GM19043 (cell line): ENCODE measurements around the gene DCDC2C.

Source experiments
- ATAC-seq: cut with Tn5 transposase; IDR thresholded peaks from one replicate; pipeline ENCODE4 v1.9.1; 2021; ENCODE audit warnings: low read depth; ENCODE audit not compliant: unreplicated experiment

DCDC2C gene

GRCh38 chr2:3708576-3708975, 5.2 kb downstream of the DCDC2C start:
- no peak for ATAC-seq

GRCh38 chr2:3709225-3709624, 5.8 kb downstream of the DCDC2C start:
- no peak for ATAC-seq

- ATAC-seq, result no peak
Observed at GRCh38 chr2:3712424-3712823, 9.0 kb downstream of the DCDC2C start.

GRCh38 chr2:3712831-3713503, 9.6 kb downstream of the DCDC2C start:
- no peak for ATAC-seq

- ATAC-seq, result no peak
Observed at GRCh38 chr2:3718679-3719078, 15.3 kb downstream of the DCDC2C start.

- no peak for ATAC-seq
Observed at GRCh38 chr2:3725002-3725401, 21.6 kb downstream of the DCDC2C start.

- no peak for ATAC-seq
Observed at GRCh38 chr2:3725458-3726250, 22.3 kb downstream of the DCDC2C start.

- ATAC-seq, result no peak
Observed at GRCh38 chr2:3726511-3726910, 23.1 kb downstream of the DCDC2C start.

- no peak for ATAC-seq
Observed at GRCh38 chr2:3727397-3728045, 24.1 kb downstream of the DCDC2C start.

- ATAC-seq, result peak; percentile 46
Observed at GRCh38 chr2:3728104-3729054, 25.0 kb downstream of the DCDC2C start.

GRCh38 chr2:3729055-3729448, 25.7 kb downstream of the DCDC2C start:
- ATAC-seq, result no peak

- ATAC-seq, result no peak
Observed at GRCh38 chr2:3729786-3730185, 26.4 kb downstream of the DCDC2C start.

- ATAC-seq, result no peak
Observed at GRCh38 chr2:3730646-3731045, 27.3 kb downstream of the DCDC2C start.

- ATAC-seq, result no peak
Observed at GRCh38 chr2:3731829-3732228, 28.5 kb downstream of the DCDC2C start.

GRCh38 chr2:3736112-3736511, 32.7 kb downstream of the DCDC2C start:
- no peak for ATAC-seq

- ATAC-seq, result no peak
Observed at GRCh38 chr2:3737128-3737527, 33.8 kb downstream of the DCDC2C start.

- no peak for ATAC-seq
Observed at GRCh38 chr2:3738454-3738853, 35.1 kb downstream of the DCDC2C start.

- no peak for ATAC-seq
Observed at GRCh38 chr2:3739313-3739712, 35.9 kb downstream of the DCDC2C start.

- ATAC-seq, result no peak
Observed at GRCh38 chr2:3741396-3741795, 38.0 kb downstream of the DCDC2C start.

GRCh38 chr2:3741867-3742602, 38.7 kb downstream of the DCDC2C start:
- ATAC-seq, result no peak
